ENCODE measurements around the gene ZWILCH.

Gene ZWILCH

GRCh38 chr15:66592505-66593218, 87.5 kb downstream of the ZWILCH start:
- Histone ChIP-seq H3K4me1 (ENCODE audit: insufficient read depth, low read length) (no peaks in the 10 kb centered on the region), H3K9me3 (ENCODE audit: insufficient read depth, low read length, severe bottlenecking) (no peaks in the 10 kb centered on the region), H3K4me3 (ENCODE audit: low read depth in 1 of 2, low read length in 2 of 2) (no peak overlapping the region), H3K4me2 (ENCODE audit: insufficient read depth, low read length) (no peak overlapping the region), H4K20me1 (ENCODE audit: insufficient read depth, low read length) (no peaks in the 10 kb centered on the region), H2AFZ (ENCODE audit: low read depth, low read length) (no peak overlapping the region), H3K36me3 (ENCODE audit: insufficient read depth, low read length) (no peaks in the 10 kb centered on the region), H3K27me3 (ENCODE audit: insufficient read depth, low read length, poor library complexity) (no peaks in the 10 kb centered on the region), H3K79me2 (ENCODE audit: insufficient read depth, low read length) (no peaks in the 10 kb centered on the region), H3K27ac (ENCODE audit: low read length) (no peak overlapping the region), H3K9ac (ENCODE audit: low read depth, low read length) (no peak overlapping the region)
- no peak for ATAC-seq (ENCODE audit: insufficient read depth, low read depth)
- TF ChIP-seq EZH2 (IDR thresholded peaks at IDR 0.05; ENCODE audit: borderline replicate concordance, low read depth, low read length, severe bottlenecking) (no peak), CTCF (IDR thresholded peaks at IDR 0.05; ENCODE audit: borderline replicate concordance, extremely low read depth, low read length, poor library complexity, severe bottlenecking) (no peak)
- no peak for DNase-seq

GRCh38 chr15:66593219-66593780, 88.2 kb downstream of the ZWILCH start:
- H3K27me3 ChIP-seq (ENCODE audit: insufficient read depth, low read length, poor library complexity), result no peaks in the 10 kb centered on the region
- no peaks in the 10 kb centered on the region for H3K36me3 ChIP-seq (ENCODE audit: insufficient read depth, low read length)
- no peak overlapping the region for H3K4me2 ChIP-seq (ENCODE audit: insufficient read depth, low read length)
- H3K9ac ChIP-seq (ENCODE audit: low read depth, low read length), result no peak overlapping the region
- TF ChIP-seq EZH2 (IDR thresholded peaks at IDR 0.05; ENCODE audit: borderline replicate concordance, low read depth, low read length, severe bottlenecking), result no peak
- no peak for TF ChIP-seq CTCF (IDR thresholded peaks at IDR 0.05; ENCODE audit: borderline replicate concordance, extremely low read depth, low read length, poor library complexity, severe bottlenecking)
- no peak overlapping the region for H3K4me3 ChIP-seq (ENCODE audit: low read depth in 1 of 2, low read length in 2 of 2)
- no peaks in the 10 kb centered on the region for H3K9me3 ChIP-seq (ENCODE audit: insufficient read depth, low read length, severe bottlenecking)
- no peak for ATAC-seq (ENCODE audit: insufficient read depth, low read depth)
- no peak for DNase-seq
- H4K20me1 ChIP-seq (ENCODE audit: insufficient read depth, low read length), result no peaks in the 10 kb centered on the region
- H3K79me2 ChIP-seq (ENCODE audit: insufficient read depth, low read length), result no peaks in the 10 kb centered on the region
- no peak overlapping the region for H2AFZ ChIP-seq (ENCODE audit: low read depth, low read length)
- H3K27ac ChIP-seq (ENCODE audit: low read length), result no peak overlapping the region
- no peaks in the 10 kb centered on the region for H3K4me1 ChIP-seq (ENCODE audit: insufficient read depth, low read length)

- Histone ChIP-seq H3K36me3 (ENCODE audit: insufficient read depth, low read length) (no peaks in the 10 kb centered on the region), H3K27ac (ENCODE audit: low read length) (no peak overlapping the region), H3K9me3 (ENCODE audit: insufficient read depth, low read length, severe bottlenecking) (no peaks in the 10 kb centered on the region), H3K27me3 (ENCODE audit: insufficient read depth, low read length, poor library complexity) (no peaks in the 10 kb centered on the region), H3K4me1 (ENCODE audit: insufficient read depth, low read length) (no peaks in the 10 kb centered on the region), H3K9ac (ENCODE audit: low read depth, low read length) (no peak overlapping the region), H3K4me3 (ENCODE audit: low read depth in 1 of 2, low read length in 2 of 2) (no peak overlapping the region), H3K4me2 (ENCODE audit: insufficient read depth, low read length) (no peak overlapping the region), H2AFZ (ENCODE audit: low read depth, low read length) (no peak overlapping the region), H3K79me2 (ENCODE audit: insufficient read depth, low read length) (no peaks in the 10 kb centered on the region), H4K20me1 (ENCODE audit: insufficient read depth, low read length) (no peaks in the 10 kb centered on the region)
- no peak for ATAC-seq (ENCODE audit: insufficient read depth, low read depth)
- no peak for DNase-seq
- TF ChIP-seq EZH2 (IDR thresholded peaks at IDR 0.05; ENCODE audit: borderline replicate concordance, low read depth, low read length, severe bottlenecking) (no peak), CTCF (IDR thresholded peaks at IDR 0.05; ENCODE audit: borderline replicate concordance, extremely low read depth, low read length, poor library complexity, severe bottlenecking) (no peak)
Observed at GRCh38 chr15:66594344-66594743, 89.2 kb downstream of the ZWILCH start.
